ENCODE results near the gene ZFP92. TPM values are rescaled to one million over a fixed set of nuclear protein-coding genes. Genes with fewer than 3 reads are reported as not detected.

ZFP92 gene
- total and polyA plus RNA-seq, 2 experiments from 2014 or later = 0.09 TPM; not detected in 1

DNA sequence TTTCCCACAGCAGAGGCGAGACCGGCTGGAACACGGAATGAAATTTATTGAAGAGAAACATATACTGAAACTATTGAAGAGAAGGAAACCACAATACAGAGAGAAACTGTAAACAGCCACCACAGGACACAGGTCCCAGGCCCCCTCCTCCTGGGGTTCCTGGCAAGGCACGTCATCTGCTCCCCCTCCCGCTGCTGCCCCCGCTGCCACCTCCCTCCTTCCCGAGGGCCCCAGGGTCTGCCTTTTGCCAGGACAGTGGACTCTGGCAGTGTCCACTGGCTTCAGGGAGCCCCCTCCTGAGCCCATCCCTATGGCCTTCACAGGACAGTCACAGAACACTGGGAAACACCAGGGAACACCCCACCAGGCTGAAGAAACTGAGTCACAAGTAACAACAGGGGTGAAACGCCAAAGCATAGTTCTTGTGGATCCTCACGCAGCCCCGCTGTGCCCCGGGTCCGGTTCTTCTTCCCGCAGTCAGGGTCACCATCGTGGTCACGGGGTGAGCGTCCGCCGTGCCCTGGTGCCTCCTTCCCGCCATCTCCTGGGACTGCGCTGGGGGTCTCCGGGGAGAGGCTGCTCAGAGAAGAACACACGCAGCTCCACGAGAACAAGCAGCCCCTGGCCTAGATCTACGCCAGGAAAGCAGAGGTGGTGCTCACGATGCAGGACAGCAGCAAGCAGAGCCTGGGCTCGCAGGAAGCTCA, 15.5 kb upstream of the ZFP92 start:
- TF ChIP-seq, protein P1, sequence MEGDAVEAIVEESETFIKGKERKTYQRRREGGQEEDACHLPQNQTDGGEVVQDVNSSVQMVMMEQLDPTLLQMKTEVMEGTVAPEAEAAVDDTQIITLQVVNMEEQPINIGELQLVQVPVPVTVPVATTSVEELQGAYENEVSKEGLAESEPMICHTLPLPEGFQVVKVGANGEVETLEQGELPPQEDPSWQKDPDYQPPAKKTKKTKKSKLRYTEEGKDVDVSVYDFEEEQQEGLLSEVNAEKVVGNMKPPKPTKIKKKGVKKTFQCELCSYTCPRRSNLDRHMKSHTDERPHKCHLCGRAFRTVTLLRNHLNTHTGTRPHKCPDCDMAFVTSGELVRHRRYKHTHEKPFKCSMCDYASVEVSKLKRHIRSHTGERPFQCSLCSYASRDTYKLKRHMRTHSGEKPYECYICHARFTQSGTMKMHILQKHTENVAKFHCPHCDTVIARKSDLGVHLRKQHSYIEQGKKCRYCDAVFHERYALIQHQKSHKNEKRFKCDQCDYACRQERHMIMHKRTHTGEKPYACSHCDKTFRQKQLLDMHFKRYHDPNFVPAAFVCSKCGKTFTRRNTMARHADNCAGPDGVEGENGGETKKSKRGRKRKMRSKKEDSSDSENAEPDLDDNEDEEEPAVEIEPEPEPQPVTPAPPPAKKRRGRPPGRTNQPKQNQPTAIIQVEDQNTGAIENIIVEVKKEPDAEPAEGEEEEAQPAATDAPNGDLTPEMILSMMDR (IDR thresholded peaks at IDR 0.05; ENCODE audit: low read depth, low read length) = no peak

GRCh38 chrX:153396320-153397195, 14.7 kb upstream of the ZFP92 start:
- H3K36me3 ChIP-seq = no peaks in the 10 kb centered on the region
- DNase-seq (ENCODE audit: low read depth in 1 of 2, low spot score in 1 of 2) = no peak
- TF ChIP-seq, protein P1 (IDR thresholded peaks at IDR 0.05; ENCODE audit: low read depth, low read length) = no peak
- H3K4me1 ChIP-seq (ENCODE audit: low read depth) = no peaks in the 10 kb centered on the region
- H3K27ac ChIP-seq = no peak overlapping the region
- H3K4me3 ChIP-seq = no peak overlapping the region
- no peaks in the 10 kb centered on the region for H3K9me3 ChIP-seq (ENCODE audit: low read depth)
- no peaks in the 10 kb centered on the region for H3K27me3 ChIP-seq

More for the DNA sequence above, 15.5 kb upstream of the ZFP92 start:
- Histone ChIP-seq H3K36me3 (no peaks in the 10 kb centered on the region), H3K4me3 (no peak overlapping the region), H3K27ac (no peak overlapping the region), H3K4me1 (ENCODE audit: low read depth) (no peaks in the 10 kb centered on the region), H3K9me3 (ENCODE audit: low read depth) (no peaks in the 10 kb centered on the region), H3K27me3 (no peaks in the 10 kb centered on the region)
- no peak for DNase-seq (ENCODE audit: low read depth in 1 of 2, low spot score in 1 of 2)

- no peaks in the 10 kb centered on the region for H3K36me3 ChIP-seq
- DNase-seq (ENCODE audit: low read depth in 1 of 2, low spot score in 1 of 2) = no peak
- TF ChIP-seq, protein P1 (IDR thresholded peaks at IDR 0.05; ENCODE audit: low read depth, low read length) = no peak
- no peaks in the 10 kb centered on the region for H3K4me1 ChIP-seq (ENCODE audit: low read depth)
- no peaks in the 10 kb centered on the region for H3K9me3 ChIP-seq (ENCODE audit: low read depth)
- no peaks in the 10 kb centered on the region for H3K27me3 ChIP-seq
- no peak overlapping the region for H3K27ac ChIP-seq
- no peak overlapping the region for H3K4me3 ChIP-seq
Measured at GRCh38 chrX:153397256-153397960, 13.9 kb upstream of the ZFP92 start.

GRCh38 chrX:153398275-153398960, 12.9 kb upstream of the ZFP92 start:
- H3K4me1 ChIP-seq (ENCODE audit: low read depth) = no peaks in the 10 kb centered on the region
- no peak overlapping the region for H3K27ac ChIP-seq
- no peaks in the 10 kb centered on the region for H3K9me3 ChIP-seq (ENCODE audit: low read depth)
- TF ChIP-seq, protein P1 (IDR thresholded peaks at IDR 0.05; ENCODE audit: low read depth, low read length) = no peak
- no peak overlapping the region for H3K4me3 ChIP-seq
- H3K36me3 ChIP-seq = no peaks in the 10 kb centered on the region
- DNase-seq (ENCODE audit: low read depth in 1 of 2, low spot score in 1 of 2) = no peak
- H3K27me3 ChIP-seq = no peaks in the 10 kb centered on the region
